Gastroesophageal sphincter (tissue), 4 donors: Measurements from ENCODE around the gene MS4A6A. TPM values are rescaled to one million over a fixed set of nuclear protein-coding genes. Genes with fewer than 3 reads are reported as not detected.
"Not testable (repeated sequence)": the region's sequence is repeated elsewhere in the genome, so short reads cannot be mapped to it uniquely, and the experiment has no call there.

Experiments used
- ATAC-seq: fragments of 150-250 bp; one replicate; pipeline ENCODE4 v1.9.1; 2016; ENCODE audit warnings: mild to moderate bottlenecking, moderate library complexity
- H3K27ac ChIP-seq, 4 donors: fragments of 200-600 bp; sonication (generic) in 3 of 4; 1 replicate in 3 of 4; 2 replicates in 1 of 4; pipeline ENCODE4 v1.5.1; 2016 to 2019
- H3K27me3 ChIP-seq: fragments of 200-600 bp; sonication (generic); one replicate; pipeline ENCODE4 v1.5.1; 2019
- H3K36me3 ChIP-seq, 2 donors: fragments of 200-600 bp; sonication (generic); one replicate each; pipeline ENCODE4 v1.5.1; 2019; ENCODE audit warnings: control low read depth in 1 of 2
- H3K4me1 ChIP-seq, 3 donors: fragments of 200-600 bp; sonication (generic); 1 replicate in 2 of 3; 2 replicates in 1 of 3; pipeline ENCODE4 v1.5.1; 2016 to 2019; ENCODE audit warnings: control low read depth in 2 of 3
- H3K4me3 ChIP-seq, 2 donors: fragments of 200-600 bp; sonication (generic); one replicate each; pipeline ENCODE4 v1.5.1; 2019; ENCODE audit warnings: mild to moderate bottlenecking in 1 of 2, moderate library complexity in 1 of 2
- H3K9me3 ChIP-seq, 3 donors: fragments of 200-600 bp; sonication (generic); one replicate each; pipeline ENCODE4 v1.5.1; 2017 to 2019; ENCODE audit warnings: control low read depth in 2 of 3
- EP300 ChIP-seq: sonication (generic); formaldehyde crosslinking; IDR thresholded peaks from one replicate; pipeline ENCODE4 v1.6.1; 2017; ENCODE audit warnings: antibody characterized with exemption, mild to moderate bottlenecking
- POLR2A ChIP-seq, 2 donors: fragments of 450-650 bp; IDR thresholded peaks; one replicate each; pipeline ENCODE4 v1.6.1; 2017; ENCODE audit warnings: antibody characterized with exemption in 2 of 2, mild to moderate bottlenecking in 2 of 2, moderate library complexity in 1 of 2
- POLR2AphosphoS5 ChIP-seq: sonication (generic); formaldehyde crosslinking; IDR thresholded peaks from one replicate; pipeline ENCODE4 v1.6.1; 2017; ENCODE audit warnings: antibody characterized with exemption
- WGBS, 2 donors: methylation state at CpG; one replicate each; pipeline ENCODE4 v1.1.5; 2018; ENCODE audit warnings: low coverage in 1 of 2; 5-methylcytosine and 5-hydroxymethylcytosine counted together
- total RNA-seq, 4 donors: library from RNA; depleted of rRNA; stranded (reverse); fragments of >200 nt; gene quantifications; one replicate each; pipeline ENCODE4 v1.1.0, GENCODE V29; 2016
- TF ChIP-seq, protein P1 (sequence below), 4 experiments: fragments of 200-600 bp in 2 of 4; fragments of 450-650 bp in 2 of 4; sonication (generic) in 1 of 4; IDR thresholded peaks; one replicate each; pipeline ENCODE4 v1.5.1; 2017 to 2019; ENCODE audit warnings: antibody characterized with exemption in 4 of 4, mild to moderate bottlenecking in 2 of 4, moderate library complexity in 2 of 4

MS4A6A gene
- total RNA-seq, 4 donors from 2014 or later, result 27.5 to 137 (median 74.3) TPM

DNA sequence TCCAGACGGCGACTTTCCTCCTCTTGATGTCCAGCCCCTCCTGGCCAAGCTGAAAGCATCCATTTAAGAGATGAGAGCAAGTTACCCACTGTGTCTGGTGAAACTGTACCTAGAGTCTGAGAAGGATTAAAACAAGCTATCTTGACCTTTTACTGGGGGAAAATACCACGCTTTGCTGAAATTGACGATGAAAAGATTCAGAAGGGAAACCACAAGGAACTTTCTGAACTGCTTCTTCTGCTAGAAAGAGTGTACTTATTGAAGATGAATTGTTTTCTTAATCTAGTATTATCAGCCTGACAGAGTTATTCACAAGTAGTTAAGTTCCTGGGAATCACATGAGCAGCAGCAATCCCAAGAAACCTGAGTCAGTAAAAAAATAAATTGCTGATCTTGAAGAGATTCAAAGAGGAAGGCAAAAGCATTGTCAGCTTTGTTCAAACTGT lies 13.1 kb upstream of the MS4A6A start:
- no peaks in the 10 kb centered on the region for H3K27me3 ChIP-seq
- H3K36me3 ChIP-seq, result no peaks in the 10 kb centered on the region
- peak; percentile 7 for TF ChIP-seq POLR2AphosphoS5
- TF ChIP-seq EP300, result no peak
- H3K27ac ChIP-seq, result peak overlapping the region in 3 of 4 donors; percentile 17 to 36 (median 35)
- H3K9me3 ChIP-seq, result no peaks in the 10 kb centered on the region
- 42 to 60% methylated on average over 4 of the region's 4 CpGs for WGBS, 2 donors
- ATAC-seq, result no peak
- H3K4me1 ChIP-seq, result no peaks in the 10 kb centered on the region
- no peak overlapping the region for H3K4me3 ChIP-seq

DNA sequence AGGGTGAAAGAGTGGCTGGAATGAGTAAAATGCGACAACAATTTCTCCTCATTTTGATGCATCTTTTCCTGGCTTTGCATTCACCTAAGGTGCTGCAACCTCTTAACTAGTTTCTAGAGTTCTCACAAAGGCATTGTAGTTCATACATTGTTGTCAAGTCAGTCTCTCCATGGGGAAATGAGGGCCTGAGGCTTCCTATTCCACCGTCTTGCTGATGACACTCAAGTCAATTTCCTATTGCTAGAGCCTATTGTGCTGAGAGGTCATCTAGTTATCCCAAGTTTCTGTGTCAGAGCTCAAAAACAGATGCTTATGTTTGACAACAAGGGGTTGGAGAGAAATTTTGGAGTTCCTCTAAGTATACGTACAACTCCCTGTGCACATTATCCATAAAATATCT lies 11.6 kb upstream of the MS4A6A start:
- no peak for ATAC-seq
- WGBS, 2 donors, result 68 to 74% methylated on average over 3 of the region's 3 CpGs
- Histone ChIP-seq H3K4me1 (no peaks in the 10 kb centered on the region), H3K27ac (peak overlapping the region in 1 of 4 donors; percentile 33), H3K9me3 (no peaks in the 10 kb centered on the region), H3K27me3 (no peaks in the 10 kb centered on the region), H3K36me3 (no peaks in the 10 kb centered on the region), H3K4me3 (no peak overlapping the region)
- TF ChIP-seq POLR2AphosphoS5, result no peak
- TF ChIP-seq, protein P1, sequence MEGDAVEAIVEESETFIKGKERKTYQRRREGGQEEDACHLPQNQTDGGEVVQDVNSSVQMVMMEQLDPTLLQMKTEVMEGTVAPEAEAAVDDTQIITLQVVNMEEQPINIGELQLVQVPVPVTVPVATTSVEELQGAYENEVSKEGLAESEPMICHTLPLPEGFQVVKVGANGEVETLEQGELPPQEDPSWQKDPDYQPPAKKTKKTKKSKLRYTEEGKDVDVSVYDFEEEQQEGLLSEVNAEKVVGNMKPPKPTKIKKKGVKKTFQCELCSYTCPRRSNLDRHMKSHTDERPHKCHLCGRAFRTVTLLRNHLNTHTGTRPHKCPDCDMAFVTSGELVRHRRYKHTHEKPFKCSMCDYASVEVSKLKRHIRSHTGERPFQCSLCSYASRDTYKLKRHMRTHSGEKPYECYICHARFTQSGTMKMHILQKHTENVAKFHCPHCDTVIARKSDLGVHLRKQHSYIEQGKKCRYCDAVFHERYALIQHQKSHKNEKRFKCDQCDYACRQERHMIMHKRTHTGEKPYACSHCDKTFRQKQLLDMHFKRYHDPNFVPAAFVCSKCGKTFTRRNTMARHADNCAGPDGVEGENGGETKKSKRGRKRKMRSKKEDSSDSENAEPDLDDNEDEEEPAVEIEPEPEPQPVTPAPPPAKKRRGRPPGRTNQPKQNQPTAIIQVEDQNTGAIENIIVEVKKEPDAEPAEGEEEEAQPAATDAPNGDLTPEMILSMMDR (IDR thresholded peaks at IDR 0.05), result no peak
- TF ChIP-seq POLR2A (IDR thresholded peaks at IDR 0.05), result no peak
- TF ChIP-seq EP300, result no peak

DNA sequence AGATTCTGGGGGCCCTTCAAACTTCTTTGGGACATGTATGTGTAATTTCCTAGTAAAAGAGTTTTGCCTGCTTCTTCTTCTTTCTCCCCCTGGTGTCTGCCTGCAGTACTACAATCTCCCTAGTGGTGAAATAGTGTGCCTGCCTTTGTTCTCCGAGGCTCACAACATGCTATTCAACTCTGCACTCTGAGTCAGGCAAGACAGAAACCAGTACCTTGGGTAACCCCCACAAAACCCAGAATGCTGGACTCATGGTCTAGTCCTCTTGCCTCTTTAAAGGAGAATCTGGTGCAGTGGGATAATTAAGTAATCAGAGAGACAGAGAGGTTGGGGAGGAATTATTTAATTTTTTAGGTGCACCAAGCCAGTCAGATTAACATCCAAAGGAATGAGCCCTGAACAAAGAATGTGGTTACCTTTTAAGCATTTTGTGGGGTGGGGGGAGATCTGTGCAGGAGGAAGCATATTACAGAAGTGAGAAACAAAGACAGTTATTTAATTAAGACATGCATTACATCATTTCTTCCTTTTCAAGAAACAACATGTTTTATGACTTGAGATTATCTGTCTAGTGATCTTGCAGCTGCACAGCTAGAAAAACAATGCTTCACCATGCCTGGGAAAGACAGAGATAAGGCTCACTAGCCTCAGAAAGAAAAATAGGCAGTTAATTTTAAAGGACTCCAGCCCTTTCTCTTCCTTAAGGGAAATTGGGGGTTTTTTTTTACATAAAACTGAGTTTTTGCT lies 11.0 kb upstream of the MS4A6A start:
- Histone ChIP-seq H3K4me1 (no peaks in the 10 kb centered on the region), H3K4me3 (no peak overlapping the region), H3K9me3 (no peaks in the 10 kb centered on the region), H3K27me3 (no peaks in the 10 kb centered on the region), H3K36me3 (no peaks in the 10 kb centered on the region), H3K27ac (peak overlapping the region in 1 of 4 donors; percentile 33)
- ATAC-seq, result no peak
- TF ChIP-seq POLR2A (IDR thresholded peaks at IDR 0.05), result no peak
- TF ChIP-seq, protein P1 (IDR thresholded peaks at IDR 0.05), result peak; percentile 58 to 81 (median 68)
- WGBS, 2 donors, result 38% methylated on average over 1 of the region's 1 CpG; no CpG with 5 or more reads in 1 of the 2 donors

DNA sequence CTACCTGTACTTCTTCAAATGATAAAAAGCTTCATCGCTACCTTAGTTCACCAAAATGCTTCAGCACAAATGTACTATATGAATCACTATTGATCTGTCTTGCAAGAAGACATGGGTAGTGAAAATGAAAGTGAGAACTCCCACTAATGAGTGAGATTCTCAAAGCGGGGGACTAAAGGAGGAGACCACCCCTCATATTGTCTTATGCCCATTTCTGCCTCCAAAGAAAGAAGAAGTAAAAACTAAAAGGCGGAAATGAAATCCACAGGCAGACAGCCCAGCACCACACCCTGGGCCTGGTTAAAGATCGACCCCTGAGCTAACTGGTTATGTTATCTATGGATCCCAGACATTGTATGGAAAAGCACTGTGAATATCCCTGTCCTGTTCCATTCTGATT lies 9.7 kb upstream of the MS4A6A start:
- H3K27ac ChIP-seq, H3K9me3 ChIP-seq, H3K4me3 ChIP-seq, H3K4me1 ChIP-seq, H3K36me3 ChIP-seq, ATAC-seq, H3K27me3 ChIP-seq: not testable (repeated sequence)
- 73 to 87% methylated on average over 4 of the region's 4 CpGs for WGBS, 2 donors

DNA sequence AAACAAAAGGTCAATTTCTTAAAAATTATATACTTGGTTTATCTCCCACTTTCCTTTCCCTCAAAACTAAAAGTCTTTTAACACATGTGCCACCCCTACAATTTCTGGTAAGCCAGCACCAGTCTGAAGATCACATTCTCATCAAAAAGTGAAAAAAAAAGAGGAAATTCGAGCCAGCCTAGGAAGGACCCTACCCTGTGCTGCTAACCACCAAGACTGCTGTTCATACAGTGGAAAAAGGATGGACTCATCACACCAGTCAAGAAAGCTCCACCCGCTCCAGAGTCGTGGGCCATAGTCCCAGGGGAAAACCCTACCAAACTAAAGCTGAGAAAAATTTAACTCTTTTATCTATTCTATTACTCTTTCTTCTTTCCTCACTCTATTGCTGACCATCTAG lies 5.6 kb upstream of the MS4A6A start:
- H3K9me3 ChIP-seq, H3K4me3 ChIP-seq, H3K27me3 ChIP-seq, ATAC-seq, H3K4me1 ChIP-seq, H3K36me3 ChIP-seq, H3K27ac ChIP-seq: not testable (repeated sequence)
- 18 to 25% methylated on average over 3 of the region's 3 CpGs for WGBS, 2 donors

DNA sequence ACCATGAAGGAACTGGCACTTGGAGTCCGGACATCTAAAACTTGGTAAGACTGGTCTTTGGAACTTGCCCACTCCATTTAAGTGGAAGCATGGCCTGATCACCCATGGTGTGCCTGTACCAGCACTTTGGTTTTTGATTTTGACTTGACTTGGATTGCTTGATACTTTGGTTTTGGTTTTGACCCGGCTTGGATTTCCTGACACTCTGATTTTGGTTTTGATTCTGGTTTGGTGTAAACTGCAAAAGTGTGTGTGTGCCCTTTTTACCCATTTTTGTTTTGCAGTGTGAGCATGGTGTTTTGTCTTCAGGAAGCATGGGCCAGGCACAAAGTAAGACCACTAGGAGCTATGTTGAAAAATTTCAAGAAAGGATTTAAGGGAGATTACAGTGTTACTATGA lies 3.2 kb upstream of the MS4A6A start:
- ATAC-seq, H3K36me3 ChIP-seq, H3K4me3 ChIP-seq, H3K4me1 ChIP-seq, H3K9me3 ChIP-seq, H3K27me3 ChIP-seq: not testable (repeated sequence)
- peak overlapping the region in 3 of 4 donors; percentile 13 to 24 (median 14) for H3K27ac ChIP-seq
- 88 to 100% methylated on average over 1 of the region's 2 CpGs for WGBS, 2 donors

DNA sequence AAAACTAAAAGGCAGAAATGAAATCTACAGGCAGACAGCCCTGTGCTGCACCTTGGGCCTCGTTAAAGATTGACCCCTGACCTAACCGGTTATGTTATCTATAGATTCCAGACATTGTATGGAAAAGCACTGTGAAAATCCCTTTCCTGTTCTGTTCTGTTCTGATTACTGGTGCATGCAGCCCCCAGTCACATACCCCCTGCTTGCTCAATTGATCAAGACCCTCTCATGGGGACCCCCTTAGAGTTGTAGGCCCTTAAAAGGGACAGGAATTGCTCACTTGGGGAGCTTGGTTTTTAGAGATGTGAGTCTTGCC lies 2.6 kb upstream of the MS4A6A start:
- H3K27ac ChIP-seq, result peak overlapping the region in 3 of 4 donors; percentile 13 to 24 (median 14)
- WGBS, 2 donors, result 17 to 71% methylated on average over 1 to 2 of the region's 2 CpGs
- not testable (repeated sequence) for ATAC-seq, H3K36me3 ChIP-seq, H3K27me3 ChIP-seq, H3K9me3 ChIP-seq, H3K4me3 ChIP-seq, H3K4me1 ChIP-seq
